ENCODE data around the gene AIFM1. TPM values are rescaled to one million over a fixed set of nuclear protein-coding genes. Genes with fewer than 3 reads are reported as not detected.

AIFM1 gene
- total and polyA plus RNA-seq, 4 donors, result 33.1 to 79.0 (median 66.4) TPM

DNA sequence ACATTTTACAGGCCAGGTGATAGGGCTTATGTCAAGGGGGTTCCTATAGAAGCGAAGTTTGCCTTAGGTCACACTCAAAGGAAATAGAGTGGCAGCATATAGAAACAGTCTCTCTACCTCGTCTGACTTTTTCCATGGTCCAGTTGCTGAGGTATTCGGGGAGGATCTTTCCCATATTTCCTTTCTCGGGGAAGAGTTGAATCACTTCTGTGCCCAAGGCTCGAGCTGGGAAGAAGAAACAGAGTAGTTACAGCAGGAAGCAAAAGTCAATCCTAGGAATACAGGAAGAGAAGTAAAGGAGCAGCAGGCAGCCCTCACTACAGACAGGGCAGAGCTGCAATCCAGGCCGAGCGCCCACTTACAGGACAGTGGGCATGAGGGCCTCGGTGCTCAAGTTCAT is 28.7 kb downstream of the AIFM1 start:
- Histone ChIP-seq H3K27me3 (ENCODE audit: control insufficient read depth in 4 of 4, insufficient read depth in 4 of 4, low read length in 3 of 4) (no peaks in the 10 kb centered on the region), H3K9me3 (ENCODE audit: control insufficient read depth in 4 of 4, low read length in 3 of 4) (no peaks in the 10 kb centered on the region), H3K9ac (ENCODE audit: low read depth in 1 of 2, low read length in 2 of 2) (no peak overlapping the region), H3K36me3 (ENCODE audit: control insufficient read depth in 4 of 4, insufficient read depth in 3 of 4, low read depth in 1 of 4, low read length in 3 of 4) (peaks cover 0 to 56% (median 30%) of the 10 kb centered on the region in 4 donors), H3K4me3 (ENCODE audit: low read depth in 1 of 3, low read length in 3 of 3) (no peak overlapping the region), H3K4me1 (ENCODE audit: control insufficient read depth in 4 of 4, insufficient read depth in 4 of 4, low read length in 3 of 4) (no peaks in the 10 kb centered on the region), H3K27ac (ENCODE audit: low read depth in 1 of 2, low read length in 2 of 2) (no peak overlapping the region)
- no peak for DNase-seq (ENCODE audit: low spot score)
- WGBS, result 90% methylated on average over 8 of the region's 8 CpGs
- no peak for TF ChIP-seq FOXA1 (IDR thresholded peaks at IDR 0.05)
- TF ChIP-seq HNF4G (IDR thresholded peaks at IDR 0.05), result no peak

DNA sequence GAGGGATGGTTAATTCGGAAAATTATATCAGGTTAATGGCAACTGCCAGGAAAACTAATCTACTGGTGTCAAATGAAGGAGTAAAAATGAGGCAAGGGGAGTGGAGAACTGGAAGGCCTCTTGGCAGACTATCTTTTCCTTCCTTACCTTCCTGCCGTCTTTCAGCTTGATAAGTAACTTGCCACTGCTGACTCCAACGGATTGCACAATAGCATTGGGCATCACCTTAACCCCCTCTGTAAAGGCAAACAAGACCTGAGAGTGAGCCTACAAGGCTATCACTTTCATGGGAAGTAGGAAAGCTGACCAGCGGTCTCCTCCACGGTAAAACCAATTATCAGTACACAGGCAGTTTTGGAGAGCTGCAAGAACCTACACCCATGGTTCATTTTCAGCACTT is 29.1 kb downstream of the AIFM1 start:
- Histone ChIP-seq H3K9me3 (ENCODE audit: control insufficient read depth in 4 of 4, low read length in 3 of 4) (no peaks in the 10 kb centered on the region), H3K4me3 (ENCODE audit: low read depth in 1 of 3, low read length in 3 of 3) (no peak overlapping the region), H3K9ac (ENCODE audit: low read depth in 1 of 2, low read length in 2 of 2) (no peak overlapping the region), H3K4me1 (ENCODE audit: control insufficient read depth in 4 of 4, insufficient read depth in 4 of 4, low read length in 3 of 4) (no peaks in the 10 kb centered on the region), H3K36me3 (ENCODE audit: control insufficient read depth in 4 of 4, insufficient read depth in 3 of 4, low read depth in 1 of 4, low read length in 3 of 4) (peaks cover 2 to 54% (median 29%) of the 10 kb centered on the region in 4 donors), H3K27ac (ENCODE audit: low read depth in 1 of 2, low read length in 2 of 2) (no peak overlapping the region), H3K27me3 (ENCODE audit: control insufficient read depth in 4 of 4, insufficient read depth in 4 of 4, low read length in 3 of 4) (no peaks in the 10 kb centered on the region)
- WGBS, result 58% methylated on average over 5 of the region's 5 CpGs
- TF ChIP-seq EGR1 (IDR thresholded peaks at IDR 0.05; ENCODE audit: low read depth in 2 of 2) (no peak), TAF1 (conservative IDR thresholded peaks at IDR 0.05) (no peak), NR2F2 (IDR thresholded peaks at IDR 0.05) (no peak), RAD21 (IDR thresholded peaks at IDR 0.05) (no peak), FOXA2 (IDR thresholded peaks at IDR 0.05) (no peak), YY1 (IDR thresholded peaks at IDR 0.05) (no peak)
- TF ChIP-seq, protein P1, sequence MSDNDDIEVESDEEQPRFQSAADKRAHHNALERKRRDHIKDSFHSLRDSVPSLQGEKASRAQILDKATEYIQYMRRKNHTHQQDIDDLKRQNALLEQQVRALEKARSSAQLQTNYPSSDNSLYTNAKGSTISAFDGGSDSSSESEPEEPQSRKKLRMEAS (IDR thresholded peaks at IDR 0.05), result no peak
- TF ChIP-seq, protein P2, sequence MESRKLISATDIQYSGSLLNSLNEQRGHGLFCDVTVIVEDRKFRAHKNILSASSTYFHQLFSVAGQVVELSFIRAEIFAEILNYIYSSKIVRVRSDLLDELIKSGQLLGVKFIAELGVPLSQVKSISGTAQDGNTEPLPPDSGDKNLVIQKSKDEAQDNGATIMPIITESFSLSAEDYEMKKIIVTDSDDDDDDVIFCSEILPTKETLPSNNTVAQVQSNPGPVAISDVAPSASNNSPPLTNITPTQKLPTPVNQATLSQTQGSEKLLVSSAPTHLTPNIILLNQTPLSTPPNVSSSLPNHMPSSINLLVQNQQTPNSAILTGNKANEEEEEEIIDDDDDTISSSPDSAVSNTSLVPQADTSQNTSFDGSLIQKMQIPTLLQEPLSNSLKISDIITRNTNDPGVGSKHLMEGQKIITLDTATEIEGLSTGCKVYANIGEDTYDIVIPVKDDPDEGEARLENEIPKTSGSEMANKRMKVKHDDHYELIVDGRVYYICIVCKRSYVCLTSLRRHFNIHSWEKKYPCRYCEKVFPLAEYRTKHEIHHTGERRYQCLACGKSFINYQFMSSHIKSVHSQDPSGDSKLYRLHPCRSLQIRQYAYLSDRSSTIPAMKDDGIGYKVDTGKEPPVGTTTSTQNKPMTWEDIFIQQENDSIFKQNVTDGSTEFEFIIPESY (IDR thresholded peaks at IDR 0.05), result no peak
- no peak for DNase-seq (ENCODE audit: low spot score)

DNA sequence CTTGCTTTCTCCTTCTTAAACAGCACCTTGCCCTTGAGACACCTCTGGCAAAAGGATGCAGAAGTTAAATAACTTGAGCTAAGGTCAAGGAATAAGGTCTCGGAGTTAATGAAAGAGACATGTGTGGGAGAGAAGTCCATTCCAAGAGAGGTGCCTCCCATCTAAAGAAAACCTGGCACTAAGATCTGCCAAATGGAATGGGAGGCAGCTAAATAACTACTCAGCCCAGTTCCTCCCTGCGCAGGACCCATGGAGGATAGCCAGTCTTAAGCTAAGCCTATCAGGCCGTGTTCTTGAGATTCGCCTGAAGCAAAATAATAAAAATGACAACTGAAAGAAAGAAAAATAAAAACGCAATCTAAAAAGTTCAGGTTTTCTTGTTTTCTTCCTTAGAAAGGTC is 34.7 kb downstream of the AIFM1 start:
- TF ChIP-seq RAD21 (IDR thresholded peaks at IDR 0.05), result no peak
- TF ChIP-seq SP1 (IDR thresholded peaks at IDR 0.05), result no peak
- no peak for TF ChIP-seq TAF1 (conservative IDR thresholded peaks at IDR 0.05)
- no peak for TF ChIP-seq NR2F2 (IDR thresholded peaks at IDR 0.05)
- TF ChIP-seq JUND (IDR thresholded peaks at IDR 0.05), result no peak
- no peak for TF ChIP-seq FOXA1 (IDR thresholded peaks at IDR 0.05)
- no peak for TF ChIP-seq HNF4A (conservative IDR thresholded peaks at IDR 0.05)
- TF ChIP-seq YY1 (IDR thresholded peaks at IDR 0.05), result no peak
- TF ChIP-seq RXRA (IDR thresholded peaks at IDR 0.05), result no peak
- TF ChIP-seq, protein P3, sequence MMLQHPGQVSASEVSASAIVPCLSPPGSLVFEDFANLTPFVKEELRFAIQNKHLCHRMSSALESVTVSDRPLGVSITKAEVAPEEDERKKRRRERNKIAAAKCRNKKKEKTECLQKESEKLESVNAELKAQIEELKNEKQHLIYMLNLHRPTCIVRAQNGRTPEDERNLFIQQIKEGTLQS (IDR thresholded peaks at IDR 0.05), result no peak
- TF ChIP-seq FOXA2 (IDR thresholded peaks at IDR 0.05), result no peak
- TF ChIP-seq, protein P4, sequence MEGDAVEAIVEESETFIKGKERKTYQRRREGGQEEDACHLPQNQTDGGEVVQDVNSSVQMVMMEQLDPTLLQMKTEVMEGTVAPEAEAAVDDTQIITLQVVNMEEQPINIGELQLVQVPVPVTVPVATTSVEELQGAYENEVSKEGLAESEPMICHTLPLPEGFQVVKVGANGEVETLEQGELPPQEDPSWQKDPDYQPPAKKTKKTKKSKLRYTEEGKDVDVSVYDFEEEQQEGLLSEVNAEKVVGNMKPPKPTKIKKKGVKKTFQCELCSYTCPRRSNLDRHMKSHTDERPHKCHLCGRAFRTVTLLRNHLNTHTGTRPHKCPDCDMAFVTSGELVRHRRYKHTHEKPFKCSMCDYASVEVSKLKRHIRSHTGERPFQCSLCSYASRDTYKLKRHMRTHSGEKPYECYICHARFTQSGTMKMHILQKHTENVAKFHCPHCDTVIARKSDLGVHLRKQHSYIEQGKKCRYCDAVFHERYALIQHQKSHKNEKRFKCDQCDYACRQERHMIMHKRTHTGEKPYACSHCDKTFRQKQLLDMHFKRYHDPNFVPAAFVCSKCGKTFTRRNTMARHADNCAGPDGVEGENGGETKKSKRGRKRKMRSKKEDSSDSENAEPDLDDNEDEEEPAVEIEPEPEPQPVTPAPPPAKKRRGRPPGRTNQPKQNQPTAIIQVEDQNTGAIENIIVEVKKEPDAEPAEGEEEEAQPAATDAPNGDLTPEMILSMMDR (IDR thresholded peaks at IDR 0.05; ENCODE audit: low read depth, low read length, missing input control), result no peak
- WGBS, result 99% methylated on average over 5 of the region's 5 CpGs
- H3K9me3 ChIP-seq (ENCODE audit: control insufficient read depth in 4 of 4, low read length in 3 of 4), result no peaks in the 10 kb centered on the region
- no peak overlapping the region for H3K27ac ChIP-seq (ENCODE audit: low read depth in 1 of 2, low read length in 2 of 2)
- H3K4me3 ChIP-seq (ENCODE audit: low read depth in 1 of 3, low read length in 3 of 3), result no peak overlapping the region
- no peak for DNase-seq (ENCODE audit: low spot score)
- H3K9ac ChIP-seq (ENCODE audit: low read depth in 1 of 2, low read length in 2 of 2), result no peak overlapping the region
- no peaks in the 10 kb centered on the region for H3K4me1 ChIP-seq (ENCODE audit: control insufficient read depth in 4 of 4, insufficient read depth in 4 of 4, low read length in 3 of 4)
- no peaks in the 10 kb centered on the region for H3K27me3 ChIP-seq (ENCODE audit: control insufficient read depth in 4 of 4, insufficient read depth in 4 of 4, low read length in 3 of 4)
- peaks cover 2 to 59% (median 35%) of the 10 kb centered on the region in 4 donors for H3K36me3 ChIP-seq (ENCODE audit: control insufficient read depth in 4 of 4, insufficient read depth in 3 of 4, low read depth in 1 of 4, low read length in 3 of 4)

Measured in liver (tissue), 9 donors.